Activated CD4-positive, alpha-beta T cell treated with anti-CD3 and anti-CD28 coated beads, Interleukin-2, Interleukin-4, amounts not matched to agents 100 ng/mL and 50 ng/mL, durations not matched to agents 16 hours and 8 hours (primary cell): ENCODE measurements around the gene ZP1.

Experiments used
- DNase-seq: peaks from one replicate; pipeline ENCODE4 v3.0.0-alpha.2; 2020; ENCODE audit warnings: low spot score

ZP1 gene

GRCh38 chr11:60844045-60844869, 23.1 kb upstream of the ZP1 start:
- no peak for DNase-seq

GRCh38 chr11:60844870-60845221, 22.5 kb upstream of the ZP1 start:
- no peak for DNase-seq

- no peak for DNase-seq
Measured at GRCh38 chr11:60845338-60845737, 22.0 kb upstream of the ZP1 start.

- no peak for DNase-seq
Measured at GRCh38 chr11:60847281-60847680, 20.1 kb upstream of the ZP1 start.

DNA sequence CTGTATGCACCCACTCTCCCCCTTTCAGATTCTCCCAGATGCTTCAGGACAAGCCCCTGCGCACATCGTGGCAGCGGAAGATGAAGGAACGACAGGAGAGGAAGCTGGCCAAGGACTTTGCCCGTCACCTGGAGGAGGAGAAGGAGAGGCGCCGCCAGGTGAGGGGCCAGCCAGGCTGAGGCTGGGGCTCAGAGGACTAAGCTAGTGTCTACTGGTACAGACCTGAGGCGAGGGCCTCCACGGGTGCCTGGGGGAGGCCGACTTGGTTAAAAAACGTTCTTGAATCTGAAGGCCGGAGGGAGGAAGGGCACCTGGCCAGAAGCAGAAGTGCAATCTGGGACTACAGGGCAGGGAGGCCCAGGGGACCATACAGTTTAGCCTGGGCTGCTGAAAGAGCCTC, 19.4 kb upstream of the ZP1 start:
- DNase-seq: no peak

DNA sequence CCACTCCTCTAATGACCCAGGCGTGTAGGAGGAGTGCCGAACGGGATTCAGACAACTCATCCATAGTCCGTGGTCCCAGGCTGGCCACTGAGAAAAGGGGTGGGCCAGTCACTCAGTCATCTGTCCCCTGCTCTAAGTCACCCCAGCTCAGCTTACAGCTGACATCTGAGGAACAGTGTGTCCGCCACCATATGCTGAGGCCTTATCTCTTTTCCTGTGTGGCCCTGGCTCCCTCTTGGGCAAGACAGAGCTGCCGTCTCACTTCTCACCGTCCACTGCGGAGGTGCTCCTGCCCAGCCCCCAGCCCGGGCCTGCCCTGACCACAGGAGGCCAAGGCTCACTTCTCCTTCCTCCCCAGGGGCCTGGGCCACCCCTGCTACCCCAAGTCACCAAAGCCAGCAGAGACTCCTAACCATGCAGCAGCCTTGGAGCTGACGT, 18.6 kb upstream of the ZP1 start:
- DNase-seq: no peak

- no peak for DNase-seq
Measured at GRCh38 chr11:60849641-60850520, 17.5 kb upstream of the ZP1 start.

DNA sequence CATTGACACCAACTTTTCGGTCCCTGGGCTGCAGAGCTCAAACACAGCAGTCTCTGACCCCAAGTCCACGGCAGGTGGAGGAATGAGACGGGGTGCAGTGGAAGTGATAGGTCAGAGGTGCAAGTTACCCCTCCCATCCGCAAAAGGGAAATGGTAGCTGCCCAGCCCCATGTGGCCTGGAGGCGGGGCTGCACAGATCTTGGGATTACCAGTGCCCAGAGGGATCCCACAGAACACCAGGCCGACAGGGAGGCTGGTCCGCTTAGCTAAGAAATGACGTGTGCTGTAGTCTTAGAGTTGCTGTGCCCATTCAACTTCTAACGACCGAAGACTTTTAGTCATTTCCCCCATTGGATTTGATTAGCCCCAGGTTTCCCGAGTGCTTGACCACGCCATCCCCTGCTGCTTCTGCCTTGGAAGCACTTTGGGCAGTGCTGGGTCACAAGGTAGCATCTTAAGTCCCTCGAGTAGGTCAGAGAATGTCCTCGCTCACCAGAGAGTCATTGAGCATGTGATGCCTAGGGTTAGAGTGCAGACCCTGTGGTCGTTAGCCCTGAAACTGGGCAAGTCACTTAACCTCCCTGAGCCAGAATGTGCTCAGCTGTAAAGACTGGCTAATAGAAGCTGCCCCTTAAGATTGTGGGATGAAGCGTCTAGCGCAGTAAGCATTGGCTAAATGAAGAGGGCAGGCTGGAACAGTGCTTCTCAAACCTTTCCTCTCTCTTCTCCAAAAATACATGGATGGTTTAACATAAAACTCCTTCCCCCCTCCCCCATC, 15.8 kb upstream of the ZP1 start:
- no peak for DNase-seq

DNA sequence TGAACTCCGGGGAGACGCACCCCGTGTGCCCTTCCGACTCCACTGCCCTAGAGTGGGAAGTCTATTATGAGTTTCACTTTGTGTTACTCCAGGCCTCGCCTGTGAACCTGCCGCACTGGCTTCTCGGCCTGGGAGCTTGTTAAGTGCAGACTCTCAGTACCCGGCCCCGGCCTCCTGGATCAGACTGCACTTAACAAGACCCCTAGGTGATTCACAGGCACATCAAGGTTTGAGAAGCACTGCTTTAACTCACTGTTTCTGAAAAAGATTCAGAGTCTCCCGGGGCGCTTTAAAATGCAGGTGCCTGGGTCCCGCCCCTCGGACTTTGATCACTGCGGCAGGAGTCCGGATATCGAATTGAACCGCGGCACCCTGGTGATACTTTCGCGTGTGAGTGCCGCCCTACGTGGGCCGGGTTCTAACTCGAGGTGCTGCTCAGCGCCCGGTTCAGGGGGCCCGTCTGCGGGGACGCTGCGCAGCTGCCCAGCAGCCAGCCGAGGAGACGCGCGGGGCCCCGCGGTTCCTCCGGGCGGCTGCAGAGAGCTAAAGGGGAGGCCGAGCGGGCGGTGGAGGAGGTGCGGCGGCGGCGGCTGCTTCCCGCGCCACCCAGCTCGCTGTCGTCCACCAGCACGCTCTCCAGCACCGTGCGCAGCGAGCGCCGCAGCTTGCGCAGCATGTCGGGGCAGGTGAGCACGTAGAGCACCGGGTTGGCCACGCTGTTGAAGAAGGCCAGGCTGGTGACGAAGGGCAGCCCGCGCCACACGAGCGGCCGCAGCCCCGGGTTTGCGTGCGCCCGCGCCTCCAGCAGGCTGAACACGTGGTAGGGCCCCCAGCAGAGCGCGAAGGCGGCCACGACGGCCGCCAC, 15.0 kb upstream of the ZP1 start:
- DNase-seq: no peak

DNA sequence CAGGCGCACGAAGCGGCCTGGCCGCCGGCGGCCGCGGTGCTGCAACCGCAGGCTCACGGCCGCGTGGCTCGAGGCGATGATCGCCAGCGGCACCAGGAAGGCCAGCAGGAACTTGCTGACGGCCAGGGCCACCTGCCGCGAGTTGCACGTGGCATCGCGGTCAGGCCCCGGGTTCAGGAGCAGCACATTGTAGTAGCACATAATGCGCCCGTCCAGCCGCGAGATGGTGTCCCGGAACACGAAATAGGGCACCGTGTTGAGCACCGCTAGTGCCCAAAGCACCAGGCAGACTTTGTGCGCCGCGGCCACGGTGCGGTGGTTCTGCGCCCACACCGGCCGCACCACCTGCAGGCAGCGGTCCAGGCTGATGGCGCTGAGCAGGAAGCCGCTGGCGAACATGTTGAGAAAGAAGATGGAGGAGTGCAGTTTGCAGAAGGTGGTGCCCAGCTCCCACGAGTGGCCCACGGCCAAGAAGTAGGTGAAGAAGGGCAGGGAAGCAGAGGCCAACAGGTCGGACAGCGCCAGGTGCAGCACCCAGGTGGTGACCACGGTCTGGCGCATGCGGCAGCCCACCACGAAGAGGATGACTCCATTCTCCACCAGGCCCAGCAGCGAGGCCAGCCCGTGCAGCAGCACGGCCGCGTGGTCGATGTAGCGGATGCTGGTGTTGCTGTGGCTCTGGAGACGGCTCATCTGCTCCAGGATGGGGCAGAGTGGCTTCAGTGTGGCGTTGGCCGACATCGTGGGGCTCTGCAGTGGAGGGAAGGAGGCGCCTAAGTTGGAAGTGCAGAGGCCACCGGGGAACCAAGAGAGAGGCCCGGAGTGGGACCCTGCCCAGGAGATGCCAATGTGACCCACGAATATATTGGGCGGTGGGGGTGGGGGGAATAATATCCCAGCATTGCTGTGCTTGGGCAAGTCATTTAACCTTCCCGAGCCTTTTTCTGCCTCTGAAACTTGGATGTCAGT, 14.1 kb upstream of the ZP1 start:
- DNase-seq: no peak

DNA sequence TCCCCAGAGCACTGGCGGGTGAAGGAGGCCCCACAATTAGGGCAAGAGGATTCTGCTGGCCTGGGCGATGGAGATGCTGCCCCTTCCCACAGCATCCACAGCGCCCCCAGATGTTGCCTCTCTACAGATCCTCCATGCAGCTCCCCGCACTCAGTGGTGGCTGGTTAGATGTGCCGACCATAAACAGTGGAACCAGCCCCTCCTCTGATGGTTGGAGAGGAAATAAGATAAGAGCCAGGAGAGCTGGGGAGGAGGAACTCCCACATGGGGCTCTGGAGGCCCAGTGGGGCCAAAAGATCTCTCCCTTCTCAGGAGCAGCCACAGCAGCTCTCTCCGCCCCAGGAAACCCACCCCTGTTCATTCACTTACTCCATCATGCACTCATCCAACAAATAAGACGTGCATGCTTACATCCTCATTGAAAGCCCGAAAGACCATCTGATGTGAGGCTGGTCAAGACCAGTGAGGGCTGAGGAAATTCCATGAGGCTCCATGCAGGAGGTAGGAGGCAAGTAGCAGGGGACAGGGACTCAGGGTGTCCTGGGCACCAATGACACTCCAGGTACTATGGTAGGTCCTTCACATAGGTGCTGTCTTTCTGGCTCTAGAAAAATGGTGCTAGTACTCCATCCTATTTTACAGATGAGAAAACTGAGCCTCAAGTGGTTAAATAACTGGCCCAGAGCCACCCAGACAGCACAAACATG, 13.0 kb upstream of the ZP1 start:
- no peak for DNase-seq

DNA sequence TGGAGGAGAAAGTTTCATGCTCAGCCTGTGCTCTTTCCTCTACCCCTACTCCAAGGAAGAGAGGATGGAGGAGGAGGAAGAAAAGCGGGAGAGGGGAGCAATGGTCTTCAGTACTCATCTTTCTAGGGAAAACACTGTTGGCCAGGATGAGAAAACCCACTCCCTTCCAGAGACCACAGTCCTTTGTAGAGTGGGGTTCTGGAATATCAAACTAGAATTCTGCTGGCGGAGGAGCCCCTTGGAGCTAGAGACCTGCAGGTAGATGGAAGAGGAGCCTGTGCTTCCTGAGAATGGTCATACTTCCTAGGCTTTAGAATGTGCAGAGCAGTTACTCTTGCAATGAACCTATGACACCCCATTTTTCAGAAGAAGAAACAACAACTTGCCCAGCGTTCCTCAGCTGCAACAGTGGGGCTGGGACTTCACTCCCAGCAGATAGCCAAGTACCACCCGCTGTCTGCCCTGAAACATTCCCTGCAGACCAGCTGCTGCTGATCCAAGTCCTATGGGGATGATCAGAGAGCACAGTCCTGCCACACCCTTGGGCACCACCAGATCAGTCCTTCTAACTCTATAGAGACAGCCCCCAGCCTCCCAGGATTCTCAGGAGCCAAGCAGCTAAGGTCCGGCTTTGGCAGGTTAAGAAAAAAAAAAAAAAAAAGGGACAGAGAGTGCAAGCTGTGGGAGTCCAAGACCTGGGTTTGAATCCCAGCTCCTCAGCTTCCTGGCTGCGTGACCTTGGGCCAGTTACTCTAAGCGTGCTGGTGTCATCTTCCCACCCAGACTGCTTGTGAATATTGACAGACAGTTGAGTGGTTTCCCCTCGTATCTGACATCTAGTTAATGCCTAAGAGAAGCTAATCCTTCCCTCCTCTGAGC, 12.3 kb upstream of the ZP1 start:
- no peak for DNase-seq

GRCh38 chr11:60855726-60856633, 11.4 kb upstream of the ZP1 start, which contains the start of gene PTGDR2:
PTGDR2 (minus strand) TSS chr11:60855950; CDS start chr11:60853722, 2,228 bp downstream.
- DNase-seq: no peak

- DNase-seq: no peak
Measured at GRCh38 chr11:60857378-60858232, 9.7 kb upstream of the ZP1 start.

DNA sequence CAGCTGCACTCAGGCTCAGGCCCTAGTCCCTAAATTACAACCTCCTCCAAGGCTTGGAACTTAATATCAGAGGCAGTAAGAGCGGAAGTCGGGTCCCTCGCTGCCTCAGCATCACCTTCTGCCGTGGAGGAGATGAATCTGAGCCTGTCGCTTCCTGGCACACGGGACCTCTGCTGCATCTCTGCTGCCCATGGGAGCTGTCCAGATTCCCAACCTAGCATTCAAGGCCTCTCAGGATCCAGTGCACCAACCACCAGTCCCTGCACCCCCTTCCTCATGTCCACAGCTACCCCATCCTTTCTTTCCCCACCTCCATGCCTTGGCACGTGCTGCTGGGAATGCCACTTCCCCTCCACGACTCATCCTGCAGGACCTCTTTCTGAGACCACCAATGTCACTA, 9.1 kb upstream of the ZP1 start:
- no peak for DNase-seq

GRCh38 chr11:60858731-60859464, 8.4 kb upstream of the ZP1 start:
- no peak for DNase-seq
